ENCODE results near the gene KCNQ5. TPM values are rescaled to one million over a fixed set of nuclear protein-coding genes. Genes with fewer than 3 reads are reported as not detected.

KCNQ5 gene
- total RNA-seq (2021; ENCODE audit: unreplicated experiment) (not detected), Bru-seq, nascent RNA (percentile 2 among the genes with signal in this experiment), BruChase-seq, experiment 1, labeled RNA remaining after a 6-hour chase (percentile 3 among the genes with signal in this experiment), BruChase-seq, experiment 2, labeled RNA remaining after a 2-hour chase (percentile 3 among the genes with signal in this experiment)
- polyA plus RNA-seq (2012) = not detected in 2 replicates
- long read RNA-seq = 0 reads

DNA sequence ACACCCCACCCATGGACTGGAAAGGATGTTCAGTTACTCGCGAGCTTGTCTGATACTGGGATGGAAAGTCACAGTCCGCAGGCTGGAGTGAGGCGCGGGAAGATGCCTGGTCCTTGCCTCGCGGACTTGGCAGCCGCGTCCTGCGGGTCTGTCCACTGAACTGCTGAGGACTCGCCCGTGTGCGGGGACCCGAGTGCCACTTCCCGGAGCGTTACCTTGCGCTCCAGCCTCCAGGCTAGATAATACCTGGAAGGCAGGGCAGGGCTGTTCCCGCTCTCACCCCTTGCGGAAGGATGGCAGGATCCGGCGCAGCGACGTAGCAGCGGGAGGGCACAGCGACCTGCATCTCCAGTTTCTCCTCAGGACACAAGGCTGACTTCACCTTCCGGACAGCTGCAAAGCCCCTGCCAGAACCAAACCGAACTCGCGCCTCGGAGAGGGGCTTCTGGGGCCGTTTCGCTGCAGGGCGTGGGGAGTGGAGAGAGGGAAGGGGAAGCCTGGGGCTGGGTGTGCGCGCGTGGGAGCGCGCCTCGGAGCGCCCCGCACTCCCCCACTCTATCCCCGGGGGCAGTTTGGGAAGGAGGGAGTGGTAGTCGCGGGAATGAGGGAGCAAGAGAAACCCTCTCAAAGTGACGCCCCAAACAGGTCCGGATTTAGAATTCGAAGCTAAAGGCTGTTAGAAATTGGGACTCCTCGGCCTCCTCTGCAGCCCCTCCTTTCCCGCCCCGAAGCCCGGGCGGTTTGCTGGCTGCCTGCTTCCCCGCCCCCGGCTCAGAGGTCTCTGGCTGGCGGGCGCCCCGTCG, at the start of gene KCNQ5:
KCNQ5 (plus strand) TSS at position 774 of the 803 bp plus-strand sequence.
- ChIA-PET CTCF (no interaction called here), POLR2A (no interaction called here), RAD21 (ENCODE audit: low non-redundant PET in 1 of 2, low total read pairs in 2 of 2, uncharacterized antibody in 2 of 2, unreplicated experiment in 2 of 2) (no interaction called here)
- Histone ChIP-seq H3K9ac (ENCODE audit: low read length) (no peak within 1 kb of the TSS), H3K9me2 (ENCODE audit: insufficient read depth) (no peaks in the 10 kb centered on the region), H3K36me3 (ENCODE audit: control insufficient read depth in 1 of 2, insufficient read depth in 2 of 2, low read length in 2 of 2) (no peaks in the 10 kb centered on the region), H3K27me3 (ENCODE audit: insufficient read depth, low read length) (peaks cover 9% of the 10 kb centered on the region; the same call in 1 of the 2 replicates), H3K4me2 (ENCODE audit: low read length) (no peak within 1 kb of the TSS), H3K9me3 (ENCODE audit: control insufficient read depth in 1 of 2, insufficient read depth in 1 of 2, low read depth in 1 of 2, low read length in 2 of 2) (no peaks in the 10 kb centered on the region), H3K79me2 (ENCODE audit: insufficient read depth, low read length) (no peaks in the 10 kb centered on the region), H4K20me1 (ENCODE audit: insufficient read depth) (no peaks in the 10 kb centered on the region), H3K4me1 (ENCODE audit: control insufficient read depth in 1 of 2, insufficient read depth in 2 of 2, low read length in 2 of 2) (no peaks in the 10 kb centered on the region), H3K27ac (ENCODE audit: low read depth, low read length) (no peak within 1 kb of the TSS), H2AFZ (ENCODE audit: low read depth, low read length, poor library complexity, severe bottlenecking) (no peak within 1 kb of the TSS), H3K4me3 (replicated peaks in 1 of 2; ENCODE audit: low read depth in 1 of 2, low read length in 2 of 2) (no peak within 1 kb of the TSS)
- ATAC-seq = no peak
- BruUV-seq (replicated peaks) = no TSS peak
- TF ChIP-seq EZH2phosphoT487 (IDR thresholded peaks at IDR 0.05; ENCODE audit: borderline replicate concordance) (no peak), CEBPB (IDR thresholded peaks at IDR 0.05; ENCODE audit: low read depth) (no peak), ZFX (IDR thresholded peaks at IDR 0.05) (no peak), ELF1 (IDR thresholded peaks at IDR 0.05; ENCODE audit: borderline replicate concordance, low read depth) (no peak), TCF7L2 (IDR thresholded peaks at IDR 0.05; ENCODE audit: borderline replicate concordance, extremely low read depth, insufficient read depth, insufficient read length) (no peak), SIN3A (IDR thresholded peaks at IDR 0.05; ENCODE audit: low read depth) (no peak), SP1 (IDR thresholded peaks at IDR 0.05; ENCODE audit: low read depth) (no peak), ZNF274 (IDR thresholded peaks at IDR 0.05; ENCODE audit: low read depth, low read length) (no peak), YY1 (IDR thresholded peaks at IDR 0.05; ENCODE audit: extremely low read depth, insufficient replicate concordance, low read depth, low read length) (no peak), POLR2AphosphoS5 (IDR thresholded peaks at IDR 0.05; ENCODE audit: low read depth, low read length) (no peak), EZH2 (IDR thresholded peaks at IDR 0.05) (no peak), RAD21 (IDR thresholded peaks at IDR 0.05; ENCODE audit: low read depth) (no peak), CBX3 (IDR thresholded peaks at IDR 0.05; ENCODE audit: low read depth) (no peak), JUND (IDR thresholded peaks at IDR 0.05) (no peak)
- TF ChIP-seq, protein P1, sequence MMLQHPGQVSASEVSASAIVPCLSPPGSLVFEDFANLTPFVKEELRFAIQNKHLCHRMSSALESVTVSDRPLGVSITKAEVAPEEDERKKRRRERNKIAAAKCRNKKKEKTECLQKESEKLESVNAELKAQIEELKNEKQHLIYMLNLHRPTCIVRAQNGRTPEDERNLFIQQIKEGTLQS (IDR thresholded peaks at IDR 0.05) = no peak
- TF ChIP-seq, protein P2, sequence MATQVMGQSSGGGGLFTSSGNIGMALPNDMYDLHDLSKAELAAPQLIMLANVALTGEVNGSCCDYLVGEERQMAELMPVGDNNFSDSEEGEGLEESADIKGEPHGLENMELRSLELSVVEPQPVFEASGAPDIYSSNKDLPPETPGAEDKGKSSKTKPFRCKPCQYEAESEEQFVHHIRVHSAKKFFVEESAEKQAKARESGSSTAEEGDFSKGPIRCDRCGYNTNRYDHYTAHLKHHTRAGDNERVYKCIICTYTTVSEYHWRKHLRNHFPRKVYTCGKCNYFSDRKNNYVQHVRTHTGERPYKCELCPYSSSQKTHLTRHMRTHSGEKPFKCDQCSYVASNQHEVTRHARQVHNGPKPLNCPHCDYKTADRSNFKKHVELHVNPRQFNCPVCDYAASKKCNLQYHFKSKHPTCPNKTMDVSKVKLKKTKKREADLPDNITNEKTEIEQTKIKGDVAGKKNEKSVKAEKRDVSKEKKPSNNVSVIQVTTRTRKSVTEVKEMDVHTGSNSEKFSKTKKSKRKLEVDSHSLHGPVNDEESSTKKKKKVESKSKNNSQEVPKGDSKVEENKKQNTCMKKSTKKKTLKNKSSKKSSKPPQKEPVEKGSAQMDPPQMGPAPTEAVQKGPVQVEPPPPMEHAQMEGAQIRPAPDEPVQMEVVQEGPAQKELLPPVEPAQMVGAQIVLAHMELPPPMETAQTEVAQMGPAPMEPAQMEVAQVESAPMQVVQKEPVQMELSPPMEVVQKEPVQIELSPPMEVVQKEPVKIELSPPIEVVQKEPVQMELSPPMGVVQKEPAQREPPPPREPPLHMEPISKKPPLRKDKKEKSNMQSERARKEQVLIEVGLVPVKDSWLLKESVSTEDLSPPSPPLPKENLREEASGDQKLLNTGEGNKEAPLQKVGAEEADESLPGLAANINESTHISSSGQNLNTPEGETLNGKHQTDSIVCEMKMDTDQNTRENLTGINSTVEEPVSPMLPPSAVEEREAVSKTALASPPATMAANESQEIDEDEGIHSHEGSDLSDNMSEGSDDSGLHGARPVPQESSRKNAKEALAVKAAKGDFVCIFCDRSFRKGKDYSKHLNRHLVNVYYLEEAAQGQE (IDR thresholded peaks at IDR 0.05; ENCODE audit: low read depth) = no peak
- intact Hi-C loops (cut with micrococcal nuclease) = no loop called here
- no peak for DNase-seq (ENCODE audit: low read depth, low spot score)

Measured in HCT116 (cell line).